Osteocyte (in vitro differentiated cells): Measurements from ENCODE around the gene MUC4. TPM values are rescaled to one million over a fixed set of nuclear protein-coding genes. Genes with fewer than 3 reads are reported as not detected.

Source experiments
- DNase-seq: peaks from one replicate; pipeline ENCODE4 v3.0.0; 2021; ENCODE audit warnings: mixed read lengths; ENCODE audit not compliant: unreplicated experiment; ENCODE audit errors: extremely low spot score
- H3K27ac Mint-ChIP-seq: one replicate; pipeline ENCODE4 v1.8.0; 2021; ENCODE audit warnings: mild to moderate bottlenecking, mixed read lengths; ENCODE audit not compliant: unreplicated experiment
- H3K27me3 Mint-ChIP-seq: one replicate; pipeline ENCODE4 v1.8.0; 2021; ENCODE audit warnings: mixed read lengths; ENCODE audit not compliant: unreplicated experiment
- H3K36me3 Mint-ChIP-seq: one replicate; pipeline ENCODE4 v1.8.0; 2021; ENCODE audit warnings: mixed read lengths; ENCODE audit not compliant: unreplicated experiment
- H3K4me1 Mint-ChIP-seq: one replicate; pipeline ENCODE4 v1.8.0; 2021; ENCODE audit warnings: mixed read lengths; ENCODE audit not compliant: unreplicated experiment
- H3K4me3 Mint-ChIP-seq: one replicate; pipeline ENCODE4 v1.8.0; 2021; ENCODE audit warnings: mild to moderate bottlenecking, moderate library complexity, mixed read lengths; ENCODE audit not compliant: unreplicated experiment
- H3K9me3 Mint-ChIP-seq: one replicate; pipeline ENCODE4 v1.8.0; 2021; ENCODE audit warnings: mixed read lengths; ENCODE audit not compliant: unreplicated experiment
- total RNA-seq: library from RNA; stranded (reverse); gene quantifications from 2 replicates; pipeline ENCODE4 v1.2.1, GENCODE V29; 2021
- TF ChIP-seq, protein P1 (sequence below): fragments of 200-600 bp; sonication (generic); IDR thresholded peaks from 2 replicates; pipeline ENCODE4 v1.5.0; 2021; ENCODE audit warnings: antibody characterized with exemption, mild to moderate bottlenecking, moderate library complexity

Gene MUC4
- total RNA-seq, 1 donor from 2014 or later: not detected

DNA sequence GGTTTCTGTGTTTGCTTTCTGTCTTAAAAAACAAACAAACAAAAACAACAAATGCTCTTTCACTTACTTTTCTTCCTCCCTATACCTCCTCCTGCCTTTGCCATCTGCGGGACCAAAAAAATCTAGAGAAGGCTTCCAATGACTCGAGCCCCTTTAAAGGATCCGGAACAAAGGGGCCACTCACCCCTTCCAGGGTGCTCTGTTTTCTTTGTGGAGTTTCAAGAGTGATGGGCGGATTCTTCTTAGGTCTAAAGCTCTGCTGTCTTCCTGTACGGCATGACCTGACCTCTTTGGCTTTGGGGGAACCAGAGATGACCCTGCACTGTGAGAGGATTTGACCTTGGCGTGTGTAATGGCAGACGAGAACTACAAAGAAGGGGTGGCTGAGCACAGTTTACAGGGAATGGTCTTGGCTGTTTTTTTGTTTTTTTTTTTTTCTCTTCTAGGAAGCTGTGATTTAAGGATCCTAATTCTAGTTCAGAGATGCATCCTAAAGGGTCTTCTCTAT is 93.2 kb downstream of the MUC4 start:
- H3K27ac Mint-ChIP-seq: no peak overlapping the region
- H3K9me3 Mint-ChIP-seq: no peaks in the 10 kb centered on the region
- DNase-seq: no peak
- peaks cover 4% of the 10 kb centered on the region for H3K4me1 Mint-ChIP-seq
- H3K27me3 Mint-ChIP-seq: peaks cover 28% of the 10 kb centered on the region
- no peak overlapping the region for H3K4me3 Mint-ChIP-seq
- TF ChIP-seq, protein P1, sequence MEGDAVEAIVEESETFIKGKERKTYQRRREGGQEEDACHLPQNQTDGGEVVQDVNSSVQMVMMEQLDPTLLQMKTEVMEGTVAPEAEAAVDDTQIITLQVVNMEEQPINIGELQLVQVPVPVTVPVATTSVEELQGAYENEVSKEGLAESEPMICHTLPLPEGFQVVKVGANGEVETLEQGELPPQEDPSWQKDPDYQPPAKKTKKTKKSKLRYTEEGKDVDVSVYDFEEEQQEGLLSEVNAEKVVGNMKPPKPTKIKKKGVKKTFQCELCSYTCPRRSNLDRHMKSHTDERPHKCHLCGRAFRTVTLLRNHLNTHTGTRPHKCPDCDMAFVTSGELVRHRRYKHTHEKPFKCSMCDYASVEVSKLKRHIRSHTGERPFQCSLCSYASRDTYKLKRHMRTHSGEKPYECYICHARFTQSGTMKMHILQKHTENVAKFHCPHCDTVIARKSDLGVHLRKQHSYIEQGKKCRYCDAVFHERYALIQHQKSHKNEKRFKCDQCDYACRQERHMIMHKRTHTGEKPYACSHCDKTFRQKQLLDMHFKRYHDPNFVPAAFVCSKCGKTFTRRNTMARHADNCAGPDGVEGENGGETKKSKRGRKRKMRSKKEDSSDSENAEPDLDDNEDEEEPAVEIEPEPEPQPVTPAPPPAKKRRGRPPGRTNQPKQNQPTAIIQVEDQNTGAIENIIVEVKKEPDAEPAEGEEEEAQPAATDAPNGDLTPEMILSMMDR: no peak
- H3K36me3 Mint-ChIP-seq: peaks cover 13% of the 10 kb centered on the region

DNA sequence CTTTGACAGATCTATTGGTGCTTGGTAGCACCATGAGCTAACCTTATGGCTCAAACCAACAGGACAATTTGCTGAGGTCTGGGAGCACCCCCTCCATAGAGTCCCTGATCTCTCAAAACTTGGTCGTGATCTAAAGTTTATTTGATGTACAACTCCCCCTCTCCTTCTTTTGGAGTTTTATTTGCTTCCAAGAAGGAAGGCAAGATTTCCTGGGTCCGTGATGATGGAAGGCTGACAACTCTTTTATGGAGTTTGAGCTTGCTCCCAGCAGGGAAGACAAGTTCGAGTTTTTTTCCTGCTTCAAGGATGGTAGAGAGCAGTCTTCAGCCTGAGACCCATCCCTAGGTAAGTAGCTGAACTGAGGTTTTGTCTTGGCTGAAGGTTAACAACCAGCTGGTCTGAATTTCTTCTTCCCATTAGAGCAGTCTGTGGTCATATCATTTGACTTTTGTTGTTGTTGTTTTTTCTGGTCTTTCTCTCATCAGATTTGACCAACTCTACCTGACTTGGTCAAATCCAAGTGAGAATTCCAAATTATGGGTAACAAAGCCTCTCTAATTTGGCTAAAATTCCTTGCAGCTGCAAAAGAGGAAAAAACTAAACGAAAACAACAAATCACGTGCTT is 93.8 kb downstream of the MUC4 start:
- Mint-ChIP-seq H3K27ac (no peak overlapping the region), H3K4me3 (no peak overlapping the region)
- no peak for DNase-seq

DNA sequence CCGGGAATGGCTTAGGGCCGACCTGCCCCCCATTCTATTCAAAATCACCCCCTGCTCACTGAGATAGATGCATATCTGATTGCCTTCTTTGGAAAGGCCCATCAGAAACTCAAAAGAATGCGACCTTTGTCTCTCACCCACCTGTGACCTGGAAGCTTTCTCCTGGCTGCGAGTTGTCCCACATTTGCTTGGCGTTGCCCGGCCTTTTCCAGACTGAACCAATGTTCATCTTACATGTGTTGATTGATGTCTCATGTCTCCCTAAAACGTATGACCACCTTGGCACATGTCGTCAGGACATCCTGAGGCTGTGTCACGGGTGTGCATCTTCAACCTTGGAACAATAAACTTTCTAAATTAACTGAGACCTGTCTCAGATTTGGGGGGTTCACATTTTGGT is 94.3 kb downstream of the MUC4 start:
- TF ChIP-seq, protein P1: no peak
- Mint-ChIP-seq H3K36me3 (peaks cover 13% of the 10 kb centered on the region), H3K27ac (no peak overlapping the region), H3K9me3 (no peaks in the 10 kb centered on the region), H3K4me1 (peaks cover 4% of the 10 kb centered on the region), H3K27me3 (peaks cover 28% of the 10 kb centered on the region), H3K4me3 (no peak overlapping the region)
- DNase-seq: no peak

More for the DNA sequence above, 93.8 kb downstream of the MUC4 start:
- Mint-ChIP-seq H3K9me3 (no peaks in the 10 kb centered on the region), H3K27me3 (peaks cover 28% of the 10 kb centered on the region), H3K4me1 (peaks cover 4% of the 10 kb centered on the region), H3K36me3 (peaks cover 13% of the 10 kb centered on the region)
- TF ChIP-seq, protein P1: no peak

DNA sequence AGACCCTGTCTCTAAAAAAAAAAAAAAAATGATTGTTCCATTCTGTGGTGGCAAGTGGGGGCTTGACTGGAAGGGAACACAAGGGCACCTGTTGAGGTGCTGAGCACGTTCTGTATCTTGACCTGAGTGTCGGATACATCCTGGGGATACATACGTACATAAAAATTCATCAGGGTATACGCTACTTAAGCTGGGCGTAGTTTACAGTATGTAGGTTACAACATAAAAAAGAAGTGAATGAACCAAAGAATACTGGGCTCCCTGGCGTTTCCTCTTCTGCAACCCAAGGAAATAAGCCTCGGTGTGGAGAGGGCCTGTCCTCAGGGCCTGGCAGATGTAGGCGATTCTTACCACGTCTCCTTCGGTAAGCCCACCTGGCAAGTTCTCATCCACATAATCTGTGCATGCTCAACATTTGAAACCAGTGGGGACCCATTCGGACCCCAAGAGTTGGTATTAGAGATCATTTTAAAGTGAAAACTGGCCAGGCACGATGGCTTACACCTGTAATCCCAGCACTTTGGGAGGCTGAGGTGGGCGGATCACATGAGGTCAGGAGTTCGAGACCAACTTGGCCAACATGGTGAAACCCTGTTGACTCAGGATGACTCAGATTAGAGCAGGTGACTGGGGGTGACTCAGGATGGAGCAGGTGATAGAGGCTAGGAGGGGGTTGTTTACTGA is 96.0 kb downstream of the MUC4 start:
- TF ChIP-seq, protein P1: no peak
- Mint-ChIP-seq H3K4me1 (peaks cover 4% of the 10 kb centered on the region), H3K36me3 (peaks cover 21% of the 10 kb centered on the region), H3K27me3 (peaks cover 28% of the 10 kb centered on the region), H3K4me3 (no peak overlapping the region), H3K9me3 (no peaks in the 10 kb centered on the region), H3K27ac (no peak overlapping the region)
- no peak for DNase-seq

DNA sequence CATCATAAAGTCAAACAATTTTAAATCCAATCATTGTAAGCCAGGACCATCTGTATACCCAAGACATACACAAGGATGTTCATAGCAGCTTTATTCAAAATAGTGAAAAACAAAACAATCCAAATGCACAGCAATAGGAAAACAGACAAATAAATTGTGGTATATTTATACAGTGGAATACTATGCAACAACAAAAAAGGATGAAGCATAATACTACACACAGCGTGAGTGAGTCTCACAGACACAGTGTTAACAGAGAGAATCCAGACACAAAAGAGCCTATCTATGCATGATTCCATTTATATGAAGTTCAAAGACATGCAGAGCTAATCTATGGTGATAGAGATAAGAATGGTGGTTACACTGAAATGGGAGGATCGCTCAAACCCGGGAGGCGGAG is 96.6 kb downstream of the MUC4 start:
- Mint-ChIP-seq H3K27ac (no peak overlapping the region), H3K36me3 (peaks cover 23% of the 10 kb centered on the region), H3K9me3 (no peaks in the 10 kb centered on the region), H3K4me1 (peaks cover 4% of the 10 kb centered on the region), H3K27me3 (peaks cover 28% of the 10 kb centered on the region), H3K4me3 (no peak overlapping the region)
- DNase-seq: no peak
- TF ChIP-seq, protein P1: no peak
